LNCAP (cell line): ENCODE results near the gene SCFD1.

Source experiments
- CTCF ChIP-seq: fragments of 450-650 bp; IDR thresholded peaks from 2 replicates; pipeline ENCODE4 v1.5.1; 2017; ENCODE audit warnings: mild to moderate bottlenecking

The SCFD1 gene

DNA sequence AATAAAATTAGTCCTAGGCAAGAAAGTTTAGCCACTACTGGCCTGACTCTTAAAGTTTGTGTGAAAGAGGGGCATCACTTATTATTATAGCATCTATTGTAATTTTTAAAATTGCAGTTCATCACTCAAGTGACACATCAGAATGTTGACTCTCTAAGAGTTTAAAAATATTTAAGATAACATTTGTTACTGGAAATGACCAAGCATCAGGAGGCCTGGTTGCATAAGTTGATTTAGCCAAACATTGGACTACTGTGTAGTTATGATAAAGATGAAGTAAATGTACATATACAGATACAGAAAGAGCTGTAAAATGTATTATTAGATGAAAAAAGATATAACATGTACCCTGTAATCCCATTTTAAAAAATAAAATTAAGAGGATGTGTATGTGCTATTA lies 47.5 kb downstream of the SCFD1 start:
- TF ChIP-seq CTCF = no peak

DNA sequence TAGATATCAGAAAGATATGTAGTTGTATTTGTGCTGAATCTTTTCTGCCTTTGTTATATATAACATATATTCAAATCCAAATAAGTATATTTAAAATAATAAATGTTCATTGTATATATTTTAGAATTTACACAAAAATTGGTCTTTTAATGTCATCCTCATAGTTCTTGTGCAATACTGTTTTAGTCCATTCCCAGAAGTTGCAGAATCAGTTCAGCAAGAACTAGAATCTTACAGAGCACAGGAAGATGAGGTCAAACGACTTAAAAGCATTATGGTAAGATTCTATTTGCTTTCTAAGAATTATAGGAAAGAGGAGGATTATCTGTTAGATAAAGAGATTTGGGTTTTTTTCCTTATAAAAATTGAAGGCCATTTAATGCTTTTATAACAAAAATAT lies 51.0 kb downstream of the SCFD1 start:
- no peak for TF ChIP-seq CTCF

DNA sequence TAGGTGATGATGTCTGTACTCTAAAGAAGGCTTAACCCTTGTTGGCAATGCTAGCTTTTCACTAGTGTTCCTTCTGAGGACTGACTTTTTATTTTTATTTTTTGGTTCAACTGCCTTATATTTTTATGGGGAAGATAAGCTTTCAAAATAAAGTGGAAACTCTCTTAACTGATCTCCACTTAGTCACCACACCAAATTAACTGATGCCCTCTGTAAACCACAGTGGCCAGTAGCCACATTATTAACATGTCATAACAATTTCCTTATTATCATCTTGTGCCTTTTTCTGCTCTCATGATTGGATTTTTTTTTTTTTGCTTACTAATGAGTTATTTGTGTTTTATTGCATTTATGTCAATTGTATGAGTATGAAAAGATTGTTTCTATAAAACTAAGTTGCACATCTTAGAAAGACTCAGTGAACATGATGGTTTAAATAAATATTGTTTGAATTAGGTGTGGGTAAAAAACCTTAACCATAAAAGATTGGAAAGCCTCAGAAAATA lies 56.9 kb downstream of the SCFD1 start:
- no peak for TF ChIP-seq CTCF

- TF ChIP-seq CTCF = no peak
Observed at GRCh38 chr14:30680036-30680435, 57.9 kb downstream of the SCFD1 start.

DNA sequence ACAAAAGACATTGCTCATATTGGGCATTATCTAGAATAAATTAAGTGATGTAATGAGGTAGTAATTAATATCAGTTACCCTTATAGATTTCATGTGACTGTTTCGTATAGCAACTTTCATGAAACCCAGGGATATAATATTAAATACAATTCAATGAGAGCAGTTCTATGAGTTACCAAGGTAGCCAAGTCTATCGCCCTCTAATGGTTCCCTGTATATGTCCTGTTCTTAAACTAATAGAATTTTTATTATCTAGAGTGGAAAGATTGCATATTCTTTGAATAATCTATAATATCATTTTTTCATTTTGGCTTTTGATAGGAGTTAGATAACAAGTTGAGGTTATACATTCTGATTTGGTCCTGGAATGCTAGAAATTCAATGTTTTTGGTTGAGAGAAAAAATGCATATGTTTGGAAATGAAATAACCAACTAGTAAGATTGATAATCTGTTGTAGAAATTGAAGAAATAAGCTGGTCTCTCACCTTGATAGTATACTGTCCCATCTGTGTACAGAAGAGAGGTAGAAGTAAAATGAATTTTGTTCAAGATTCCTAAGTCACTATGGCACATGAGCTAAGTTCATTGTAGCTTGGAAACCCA lies 59.7 kb downstream of the SCFD1 start:
- TF ChIP-seq CTCF = peak; percentile 45

DNA sequence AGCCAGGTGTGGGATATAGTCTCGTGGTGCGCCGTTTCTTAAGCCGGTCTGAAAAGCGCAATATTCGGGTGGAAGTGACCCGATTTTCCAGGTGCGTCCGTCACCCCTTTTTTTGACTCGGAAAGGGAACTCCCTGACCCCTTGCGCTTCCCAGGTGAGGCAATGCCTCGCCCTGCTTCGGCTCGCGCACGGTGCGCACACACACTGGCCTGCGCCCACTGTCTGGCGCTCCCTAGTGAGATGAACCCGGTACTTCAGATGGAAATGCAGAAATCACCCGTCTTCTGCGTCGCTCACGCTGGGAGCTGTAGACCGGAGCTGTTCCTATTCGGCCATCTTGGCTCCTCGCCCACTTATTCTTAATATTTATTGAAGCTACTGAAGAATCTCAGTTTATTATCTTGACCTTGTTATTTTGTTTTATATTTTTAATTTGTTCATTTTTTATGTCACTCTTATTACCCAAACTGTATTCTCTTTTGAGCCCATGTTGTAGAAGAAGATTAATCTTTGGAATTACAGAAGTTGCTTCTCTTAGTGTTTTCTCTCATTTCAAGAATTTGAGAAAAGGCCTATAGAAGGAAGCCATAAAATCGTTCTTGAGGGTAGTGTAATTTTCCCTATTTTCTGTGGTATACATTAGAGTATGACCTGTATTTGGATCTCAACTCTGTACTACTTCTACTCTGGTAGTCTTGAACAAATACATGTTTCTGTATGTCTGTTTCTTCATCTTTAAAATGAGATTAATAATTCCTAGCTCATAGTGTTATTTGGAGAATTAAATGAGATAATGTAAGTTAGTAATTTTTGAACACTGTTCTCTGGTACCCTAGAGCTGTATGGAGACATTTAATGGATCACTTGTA lies 68.6 kb downstream of the SCFD1 start:
- peak; percentile 54 for TF ChIP-seq CTCF

- TF ChIP-seq CTCF = no peak
Observed at GRCh38 chr14:30691751-30692398, 69.8 kb downstream of the SCFD1 start.
